Measurements from ENCODE around the gene YAE1.

Gene YAE1

GRCh38 chr7:39550411-39550810 is 15.8 kb upstream of the YAE1 start:
- H3K4me3 ChIP-seq (ENCODE audit: low read depth, low read length): no peak overlapping the region
- no peak for DNase-seq (ENCODE audit: low read depth)

GRCh38 chr7:39553436-39553835 is 12.8 kb upstream of the YAE1 start:
- DNase-seq (ENCODE audit: low read depth): no peak
- H3K4me3 ChIP-seq (ENCODE audit: low read depth, low read length): no peak overlapping the region

- no peak overlapping the region for H3K4me3 ChIP-seq (ENCODE audit: low read depth, low read length)
- DNase-seq (ENCODE audit: low read depth): no peak
Observed at GRCh38 chr7:39554583-39555165, 11.5 kb upstream of the YAE1 start.

GRCh38 chr7:39557222-39557621 is 9.0 kb upstream of the YAE1 start:
- no peak overlapping the region for H3K4me3 ChIP-seq (ENCODE audit: low read depth, low read length)
- DNase-seq (ENCODE audit: low read depth): no peak

GRCh38 chr7:39557911-39558310 is 8.3 kb upstream of the YAE1 start:
- H3K4me3 ChIP-seq (ENCODE audit: low read depth, low read length): no peak overlapping the region
- no peak for DNase-seq (ENCODE audit: low read depth)

- no peak overlapping the region for H3K4me3 ChIP-seq (ENCODE audit: low read depth, low read length)
- DNase-seq (ENCODE audit: low read depth): no peak
Observed at GRCh38 chr7:39560408-39560807, 5.8 kb upstream of the YAE1 start.

GRCh38 chr7:39560997-39561396 is 5.2 kb upstream of the YAE1 start:
- no peak for DNase-seq (ENCODE audit: low read depth)
- H3K4me3 ChIP-seq (ENCODE audit: low read depth, low read length): no peak overlapping the region

GRCh38 chr7:39565538-39565937 is 666 bp upstream of the YAE1 start:
- H3K4me3 ChIP-seq (ENCODE audit: low read depth, low read length): peak overlapping the region; percentile 74
- DNase-seq (ENCODE audit: low read depth): no peak

- no peak for DNase-seq (ENCODE audit: low read depth)
- peak overlapping the region; percentile 74 for H3K4me3 ChIP-seq (ENCODE audit: low read depth, low read length)
Observed at GRCh38 chr7:39567294-39567693, 1.1 kb downstream of the YAE1 start.

- no peak overlapping the region for H3K4me3 ChIP-seq (ENCODE audit: low read depth, low read length)
- no peak for DNase-seq (ENCODE audit: low read depth)
Observed at GRCh38 chr7:39574673-39575349, 8.6 kb downstream of the YAE1 start.

- DNase-seq (ENCODE audit: low read depth): no peak
- no peak overlapping the region for H3K4me3 ChIP-seq (ENCODE audit: low read depth, low read length)
Observed at GRCh38 chr7:39577229-39577874, 11.1 kb downstream of the YAE1 start.

GRCh38 chr7:39580149-39580874 is 14.1 kb downstream of the YAE1 start:
- no peak overlapping the region for H3K4me3 ChIP-seq (ENCODE audit: low read depth, low read length)
- peak; percentile 79 for DNase-seq (ENCODE audit: low read depth)

GRCh38 chr7:39582536-39582935 is 16.3 kb downstream of the YAE1 start:
- no peak for DNase-seq (ENCODE audit: low read depth)
- H3K4me3 ChIP-seq (ENCODE audit: low read depth, low read length): no peak overlapping the region

GRCh38 chr7:39583539-39583938 is 17.3 kb downstream of the YAE1 start:
- DNase-seq (ENCODE audit: low read depth): no peak
- H3K4me3 ChIP-seq (ENCODE audit: low read depth, low read length): no peak overlapping the region

- no peak for DNase-seq (ENCODE audit: low read depth)
- H3K4me3 ChIP-seq (ENCODE audit: low read depth, low read length): no peak overlapping the region
Observed at GRCh38 chr7:39587393-39587792, 21.2 kb downstream of the YAE1 start.

GRCh38 chr7:39588416-39588815 is 22.2 kb downstream of the YAE1 start:
- no peak overlapping the region for H3K4me3 ChIP-seq (ENCODE audit: low read depth, low read length)
- no peak for DNase-seq (ENCODE audit: low read depth)

GRCh38 chr7:39589323-39590111 is 23.3 kb downstream of the YAE1 start:
- no peak overlapping the region for H3K4me3 ChIP-seq (ENCODE audit: low read depth, low read length)
- peak; percentile 57 for DNase-seq (ENCODE audit: low read depth)

GRCh38 chr7:39592586-39592985 is 26.4 kb downstream of the YAE1 start:
- DNase-seq (ENCODE audit: low read depth): no peak
- no peak overlapping the region for H3K4me3 ChIP-seq (ENCODE audit: low read depth, low read length)

- H3K4me3 ChIP-seq (ENCODE audit: low read depth, low read length): no peak overlapping the region
- DNase-seq (ENCODE audit: low read depth): no peak
Observed at GRCh38 chr7:39594988-39595620, 28.9 kb downstream of the YAE1 start.
